Astrocyte (in vitro differentiated cells and primary cell): ENCODE measurements around the gene VWC2L.

Experiments
- EZH2 ChIP-seq: IDR thresholded peaks from 2 replicates; pipeline ENCODE4 v1.6.1; 2012; ENCODE audit warnings: mild to moderate bottlenecking, low read length, inconsistent platforms; ENCODE audit not compliant: insufficient read depth
- TF ChIP-seq, protein P1 (sequence below): IDR thresholded peaks from 2 replicates; pipeline ENCODE4 v1.5.1; 2011; ENCODE audit warnings: low read depth, mild to moderate bottlenecking, inconsistent platforms, low read length, moderate library complexity; ENCODE audit not compliant: insufficient read depth

- TF ChIP-seq, protein P1, sequence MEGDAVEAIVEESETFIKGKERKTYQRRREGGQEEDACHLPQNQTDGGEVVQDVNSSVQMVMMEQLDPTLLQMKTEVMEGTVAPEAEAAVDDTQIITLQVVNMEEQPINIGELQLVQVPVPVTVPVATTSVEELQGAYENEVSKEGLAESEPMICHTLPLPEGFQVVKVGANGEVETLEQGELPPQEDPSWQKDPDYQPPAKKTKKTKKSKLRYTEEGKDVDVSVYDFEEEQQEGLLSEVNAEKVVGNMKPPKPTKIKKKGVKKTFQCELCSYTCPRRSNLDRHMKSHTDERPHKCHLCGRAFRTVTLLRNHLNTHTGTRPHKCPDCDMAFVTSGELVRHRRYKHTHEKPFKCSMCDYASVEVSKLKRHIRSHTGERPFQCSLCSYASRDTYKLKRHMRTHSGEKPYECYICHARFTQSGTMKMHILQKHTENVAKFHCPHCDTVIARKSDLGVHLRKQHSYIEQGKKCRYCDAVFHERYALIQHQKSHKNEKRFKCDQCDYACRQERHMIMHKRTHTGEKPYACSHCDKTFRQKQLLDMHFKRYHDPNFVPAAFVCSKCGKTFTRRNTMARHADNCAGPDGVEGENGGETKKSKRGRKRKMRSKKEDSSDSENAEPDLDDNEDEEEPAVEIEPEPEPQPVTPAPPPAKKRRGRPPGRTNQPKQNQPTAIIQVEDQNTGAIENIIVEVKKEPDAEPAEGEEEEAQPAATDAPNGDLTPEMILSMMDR = no peak
- TF ChIP-seq EZH2 = no peak
Measured at GRCh38 chr2:214471990-214472389, 61.1 kb downstream of the VWC2L start.
